ENCODE measurements around the gene PDX1. TPM values are rescaled to one million over a fixed set of nuclear protein-coding genes. Genes with fewer than 3 reads are reported as not detected.

The PDX1 gene
- total RNA-seq (not detected), polyA plus RNA-seq (not detected)

GRCh38 chr13:27919934-27920676 is at the start of gene PDX1:
Gene PDX1, plus strand, starts transcription at chr13:27920000. Its CDS starts 139 bp downstream, at chr13:27920139.
- H3K9me3 ChIP-seq (ENCODE audit: control insufficient read depth in 2 of 2, low read length in 2 of 2): no peaks in the 10 kb centered on the region
- Mint-ChIP-seq H3K4me1 (peaks cover 6 to 38% (median 19%) of the 10 kb centered on the region in 4 donors), H3K4me3 (peak within 1 kb of the TSS in 2 of 4 donors; percentile 72 to 78), H3K27me3 (peaks cover 79% of the 10 kb centered on the region), H3K9me3 (peaks cover 0 to 8% (median 0%) of the 10 kb centered on the region in 7 donors), H3K27ac (no peak within 1 kb of the TSS), H3K36me3 (no peaks in the 10 kb centered on the region)
- DNase-seq: peak in 1 of 3 donors; percentile 28
- ATAC-seq (ENCODE audit: low read depth in 2 of 2): no peak
- no peak within 1 kb of the TSS for H3K27ac ChIP-seq (ENCODE audit: insufficient read depth, low read length, poor library complexity, severe bottlenecking)
- peaks cover 30% of the 10 kb centered on the region for H3K4me1 ChIP-seq (ENCODE audit: control insufficient read depth, insufficient read depth, low read length, poor library complexity, severe bottlenecking)
- H3K27me3 ChIP-seq (ENCODE audit: control insufficient read depth, insufficient read depth, low read length): peaks cover 38% of the 10 kb centered on the region
- H3K36me3 ChIP-seq (ENCODE audit: control insufficient read depth, insufficient read depth, low read length): no peaks in the 10 kb centered on the region
- H3K4me3 ChIP-seq (ENCODE audit: low read depth, low read length): no peak within 1 kb of the TSS

- ATAC-seq (ENCODE audit: low read depth in 2 of 2): no peak
- H3K9me3 ChIP-seq (ENCODE audit: control insufficient read depth in 2 of 2, low read length in 2 of 2): no peaks in the 10 kb centered on the region
- Mint-ChIP-seq H3K27ac (no peak overlapping the region), H3K27me3 (peaks cover 30% of the 10 kb centered on the region), H3K36me3 (no peaks in the 10 kb centered on the region), H3K4me3 (no peak overlapping the region), H3K4me1 (no peaks in the 10 kb centered on the region), H3K9me3 (peaks cover 0 to 4% (median 0%) of the 10 kb centered on the region in 7 donors)
- H3K4me3 ChIP-seq (ENCODE audit: low read depth, low read length): no peak overlapping the region
- H3K4me1 ChIP-seq (ENCODE audit: control insufficient read depth, insufficient read depth, low read length, poor library complexity, severe bottlenecking): no peaks in the 10 kb centered on the region
- DNase-seq: no peak
- H3K27me3 ChIP-seq (ENCODE audit: control insufficient read depth, insufficient read depth, low read length): peaks cover 28% of the 10 kb centered on the region
- no peak overlapping the region for H3K27ac ChIP-seq (ENCODE audit: insufficient read depth, low read length, poor library complexity, severe bottlenecking)
- H3K36me3 ChIP-seq (ENCODE audit: control insufficient read depth, insufficient read depth, low read length): no peaks in the 10 kb centered on the region
Observed at GRCh38 chr13:27878274-27878673, 41.5 kb upstream of the PDX1 start.

- DNase-seq (no peak), ATAC-seq (ENCODE audit: low read depth in 2 of 2) (no peak)
- Mint-ChIP-seq H3K4me1 (peaks cover 0 to 1% (median 0%) of the 10 kb centered on the region in 4 donors), H3K27ac (no peak overlapping the region), H3K4me3 (no peak overlapping the region), H3K27me3 (peaks cover 14% of the 10 kb centered on the region), H3K9me3 (peaks cover 0 to 17% (median 6%) of the 10 kb centered on the region in 7 donors), H3K36me3 (no peaks in the 10 kb centered on the region)
- H3K9me3 ChIP-seq (ENCODE audit: control insufficient read depth in 2 of 2, low read length in 2 of 2): peaks cover 3 to 4% of the 10 kb centered on the region in 2 experiments
- H3K27me3 ChIP-seq (ENCODE audit: control insufficient read depth, insufficient read depth, low read length): peaks cover 3% of the 10 kb centered on the region
- no peaks in the 10 kb centered on the region for H3K36me3 ChIP-seq (ENCODE audit: control insufficient read depth, insufficient read depth, low read length)
- H3K27ac ChIP-seq (ENCODE audit: insufficient read depth, low read length, poor library complexity, severe bottlenecking): no peak overlapping the region
- no peak overlapping the region for H3K4me3 ChIP-seq (ENCODE audit: low read depth, low read length)
- H3K4me1 ChIP-seq (ENCODE audit: control insufficient read depth, insufficient read depth, low read length, poor library complexity, severe bottlenecking): no peaks in the 10 kb centered on the region
Observed at GRCh38 chr13:27889471-27889870, 30.3 kb upstream of the PDX1 start.

- Mint-ChIP-seq H3K36me3 (no peaks in the 10 kb centered on the region), H3K27me3 (peaks cover 61% of the 10 kb centered on the region), H3K4me3 (no peak overlapping the region), H3K4me1 (no peaks in the 10 kb centered on the region), H3K9me3 (peaks cover 0 to 16% (median 4%) of the 10 kb centered on the region in 7 donors), H3K27ac (peak overlapping the region in 1 of 3 donors; percentile 41)
- ATAC-seq (ENCODE audit: low read depth in 2 of 2) (no peak), DNase-seq (no peak)
- no peaks in the 10 kb centered on the region for H3K36me3 ChIP-seq (ENCODE audit: control insufficient read depth, insufficient read depth, low read length)
- H3K27me3 ChIP-seq (ENCODE audit: control insufficient read depth, insufficient read depth, low read length): peaks cover 8% of the 10 kb centered on the region
- H3K9me3 ChIP-seq (ENCODE audit: control insufficient read depth in 2 of 2, low read length in 2 of 2): peaks cover 3 to 4% of the 10 kb centered on the region in 2 experiments
- H3K4me3 ChIP-seq (ENCODE audit: low read depth, low read length): no peak overlapping the region
- H3K4me1 ChIP-seq (ENCODE audit: control insufficient read depth, insufficient read depth, low read length, poor library complexity, severe bottlenecking): no peaks in the 10 kb centered on the region
- no peak overlapping the region for H3K27ac ChIP-seq (ENCODE audit: insufficient read depth, low read length, poor library complexity, severe bottlenecking)
Observed at GRCh38 chr13:27896726-27897125, 23.1 kb upstream of the PDX1 start.

- DNase-seq (no peak), ATAC-seq (ENCODE audit: low read depth in 2 of 2) (no peak)
- Histone ChIP-seq H3K27me3 (ENCODE audit: control insufficient read depth, insufficient read depth, low read length) (peaks cover 15% of the 10 kb centered on the region), H3K36me3 (ENCODE audit: control insufficient read depth, insufficient read depth, low read length) (no peaks in the 10 kb centered on the region), H3K27ac (ENCODE audit: insufficient read depth, low read length, poor library complexity, severe bottlenecking) (no peak overlapping the region), H3K9me3 (ENCODE audit: control insufficient read depth in 2 of 2, low read length in 2 of 2) (no peaks in the 10 kb centered on the region), H3K4me3 (ENCODE audit: low read depth, low read length) (no peak overlapping the region), H3K4me1 (ENCODE audit: control insufficient read depth, insufficient read depth, low read length, poor library complexity, severe bottlenecking) (no peaks in the 10 kb centered on the region)
- peaks cover 0 to 2% (median 0%) of the 10 kb centered on the region in 7 donors for H3K9me3 Mint-ChIP-seq
- H3K27me3 Mint-ChIP-seq: peaks cover 25% of the 10 kb centered on the region
- H3K4me3 Mint-ChIP-seq: no peak overlapping the region
- no peaks in the 10 kb centered on the region for H3K4me1 Mint-ChIP-seq
- no peaks in the 10 kb centered on the region for H3K36me3 Mint-ChIP-seq
- H3K27ac Mint-ChIP-seq: no peak overlapping the region
Observed at GRCh38 chr13:27904719-27905118, 15.1 kb upstream of the PDX1 start.

GRCh38 chr13:27905650-27906049 is 14.2 kb upstream of the PDX1 start:
- peaks cover 0 to 2% (median 0%) of the 10 kb centered on the region in 7 donors for H3K9me3 Mint-ChIP-seq
- H3K36me3 ChIP-seq (ENCODE audit: control insufficient read depth, insufficient read depth, low read length): no peaks in the 10 kb centered on the region
- H3K27me3 Mint-ChIP-seq: peaks cover 23% of the 10 kb centered on the region
- no peak overlapping the region for H3K27ac ChIP-seq (ENCODE audit: insufficient read depth, low read length, poor library complexity, severe bottlenecking)
- H3K9me3 ChIP-seq (ENCODE audit: control insufficient read depth in 2 of 2, low read length in 2 of 2): no peaks in the 10 kb centered on the region
- H3K36me3 Mint-ChIP-seq: no peaks in the 10 kb centered on the region
- ATAC-seq (ENCODE audit: low read depth in 2 of 2) (no peak), DNase-seq (no peak)
- no peak overlapping the region for H3K4me3 Mint-ChIP-seq
- no peak overlapping the region for H3K27ac Mint-ChIP-seq
- H3K27me3 ChIP-seq (ENCODE audit: control insufficient read depth, insufficient read depth, low read length): peaks cover 15% of the 10 kb centered on the region
- no peaks in the 10 kb centered on the region for H3K4me1 Mint-ChIP-seq
- H3K4me1 ChIP-seq (ENCODE audit: control insufficient read depth, insufficient read depth, low read length, poor library complexity, severe bottlenecking): no peaks in the 10 kb centered on the region
- H3K4me3 ChIP-seq (ENCODE audit: low read depth, low read length): no peak overlapping the region

GRCh38 chr13:27907121-27907787 is 12.5 kb upstream of the PDX1 start:
- H3K36me3 Mint-ChIP-seq: no peaks in the 10 kb centered on the region
- Histone ChIP-seq H3K27me3 (ENCODE audit: control insufficient read depth, insufficient read depth, low read length) (peaks cover 12% of the 10 kb centered on the region), H3K36me3 (ENCODE audit: control insufficient read depth, insufficient read depth, low read length) (no peaks in the 10 kb centered on the region), H3K4me1 (ENCODE audit: control insufficient read depth, insufficient read depth, low read length, poor library complexity, severe bottlenecking) (no peaks in the 10 kb centered on the region), H3K9me3 (ENCODE audit: control insufficient read depth in 2 of 2, low read length in 2 of 2) (no peaks in the 10 kb centered on the region), H3K27ac (ENCODE audit: insufficient read depth, low read length, poor library complexity, severe bottlenecking) (no peak overlapping the region), H3K4me3 (ENCODE audit: low read depth, low read length) (no peak overlapping the region)
- no peaks in the 10 kb centered on the region for H3K4me1 Mint-ChIP-seq
- DNase-seq (no peak), ATAC-seq (ENCODE audit: low read depth in 2 of 2) (no peak)
- peak overlapping the region in 1 of 3 donors; percentile 32 for H3K27ac Mint-ChIP-seq
- H3K4me3 Mint-ChIP-seq: no peak overlapping the region
- H3K9me3 Mint-ChIP-seq: peaks cover 0 to 2% (median 0%) of the 10 kb centered on the region in 7 donors
- H3K27me3 Mint-ChIP-seq: peaks cover 27% of the 10 kb centered on the region

Measured in CD4-positive, CD25-positive, alpha-beta regulatory T cell (primary cell).